Retinal pigment epithelial cell (primary cell): ENCODE results near the gene SIL1.
A peak's percentile ranks its signal among the peaks of the same experiment; 100 is the strongest.
"Not testable (repeated sequence)": the region's sequence is repeated elsewhere in the genome, so short reads cannot be mapped to it uniquely, and the experiment has no call there.

Experiments
- DNase-seq: peaks from one replicate; pipeline ENCODE4 v3.0.0-alpha.2; 2010; ENCODE audit warnings: low read depth
- H3K4me3 ChIP-seq: 2 replicates; pipeline ENCODE4 v1.5.1; 2011; ENCODE audit warnings: mild to moderate bottlenecking, low read length, control low read depth, moderate library complexity
- TF ChIP-seq, protein P1 (sequence below): conservative IDR thresholded peaks from 2 replicates; pipeline ENCODE4 v1.5.1; 2011; ENCODE audit warnings: low read depth, low read length, control low read depth, inconsistent platforms

Gene SIL1

DNA sequence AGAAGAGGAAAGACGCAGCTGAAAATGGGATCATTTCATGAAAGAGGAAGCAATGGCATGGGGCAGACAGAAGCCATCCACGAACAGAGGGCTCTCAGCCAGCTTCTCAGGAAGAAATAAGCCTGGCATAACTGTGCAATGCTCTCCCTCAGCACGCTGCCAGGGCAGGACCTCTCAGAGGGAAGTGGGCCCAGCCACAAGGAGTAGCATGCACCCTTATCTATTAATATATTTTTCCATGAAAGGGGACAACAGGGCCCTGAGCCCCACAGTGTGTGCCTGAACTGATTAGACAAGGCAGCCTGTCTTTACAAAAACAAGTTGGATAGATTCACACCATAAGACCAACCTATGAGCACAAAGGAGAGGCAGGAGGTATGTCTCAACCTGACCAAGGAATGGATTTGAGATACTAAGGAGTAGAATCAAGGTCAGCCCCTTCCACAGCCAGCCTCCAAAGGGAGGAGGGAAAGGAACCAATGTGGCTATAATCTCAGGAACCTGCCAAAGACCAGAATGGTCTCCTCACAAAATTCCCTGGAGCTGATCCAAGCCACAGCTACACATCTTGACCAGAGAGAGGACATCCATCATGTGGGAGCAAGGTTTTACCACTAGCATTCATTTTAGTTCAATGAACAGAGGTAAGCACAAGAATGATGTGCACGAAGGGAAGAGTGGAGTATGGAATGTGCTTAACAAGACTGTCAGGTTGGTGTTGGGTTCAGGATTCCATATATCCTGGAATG, 154.8 kb downstream of the SIL1 start:
- TF ChIP-seq, protein P1, sequence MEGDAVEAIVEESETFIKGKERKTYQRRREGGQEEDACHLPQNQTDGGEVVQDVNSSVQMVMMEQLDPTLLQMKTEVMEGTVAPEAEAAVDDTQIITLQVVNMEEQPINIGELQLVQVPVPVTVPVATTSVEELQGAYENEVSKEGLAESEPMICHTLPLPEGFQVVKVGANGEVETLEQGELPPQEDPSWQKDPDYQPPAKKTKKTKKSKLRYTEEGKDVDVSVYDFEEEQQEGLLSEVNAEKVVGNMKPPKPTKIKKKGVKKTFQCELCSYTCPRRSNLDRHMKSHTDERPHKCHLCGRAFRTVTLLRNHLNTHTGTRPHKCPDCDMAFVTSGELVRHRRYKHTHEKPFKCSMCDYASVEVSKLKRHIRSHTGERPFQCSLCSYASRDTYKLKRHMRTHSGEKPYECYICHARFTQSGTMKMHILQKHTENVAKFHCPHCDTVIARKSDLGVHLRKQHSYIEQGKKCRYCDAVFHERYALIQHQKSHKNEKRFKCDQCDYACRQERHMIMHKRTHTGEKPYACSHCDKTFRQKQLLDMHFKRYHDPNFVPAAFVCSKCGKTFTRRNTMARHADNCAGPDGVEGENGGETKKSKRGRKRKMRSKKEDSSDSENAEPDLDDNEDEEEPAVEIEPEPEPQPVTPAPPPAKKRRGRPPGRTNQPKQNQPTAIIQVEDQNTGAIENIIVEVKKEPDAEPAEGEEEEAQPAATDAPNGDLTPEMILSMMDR = no peak
- no peak overlapping the region for H3K4me3 ChIP-seq
- DNase-seq = no peak

DNA sequence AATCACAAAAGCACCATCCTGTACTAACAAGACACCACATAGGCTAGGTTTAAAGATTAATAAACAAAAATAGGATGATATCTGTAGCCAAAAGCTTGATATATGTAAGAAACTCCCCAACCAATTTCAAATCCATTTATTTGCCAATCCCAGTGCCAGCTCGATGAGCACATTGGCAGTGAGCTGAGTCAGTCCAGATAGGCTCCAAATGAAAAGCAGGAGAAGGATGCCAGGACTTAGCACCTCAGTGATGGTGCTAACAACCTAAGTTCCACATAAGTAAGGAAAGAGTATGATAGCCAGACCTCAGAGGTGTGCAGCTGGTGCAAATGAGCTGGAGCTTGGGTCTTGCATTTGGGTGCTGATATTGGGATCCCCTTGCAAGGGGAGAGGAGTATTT, 158.1 kb downstream of the SIL1 start:
- H3K4me3 ChIP-seq = no peak overlapping the region
- no peak for DNase-seq
- TF ChIP-seq, protein P1 = no peak

DNA sequence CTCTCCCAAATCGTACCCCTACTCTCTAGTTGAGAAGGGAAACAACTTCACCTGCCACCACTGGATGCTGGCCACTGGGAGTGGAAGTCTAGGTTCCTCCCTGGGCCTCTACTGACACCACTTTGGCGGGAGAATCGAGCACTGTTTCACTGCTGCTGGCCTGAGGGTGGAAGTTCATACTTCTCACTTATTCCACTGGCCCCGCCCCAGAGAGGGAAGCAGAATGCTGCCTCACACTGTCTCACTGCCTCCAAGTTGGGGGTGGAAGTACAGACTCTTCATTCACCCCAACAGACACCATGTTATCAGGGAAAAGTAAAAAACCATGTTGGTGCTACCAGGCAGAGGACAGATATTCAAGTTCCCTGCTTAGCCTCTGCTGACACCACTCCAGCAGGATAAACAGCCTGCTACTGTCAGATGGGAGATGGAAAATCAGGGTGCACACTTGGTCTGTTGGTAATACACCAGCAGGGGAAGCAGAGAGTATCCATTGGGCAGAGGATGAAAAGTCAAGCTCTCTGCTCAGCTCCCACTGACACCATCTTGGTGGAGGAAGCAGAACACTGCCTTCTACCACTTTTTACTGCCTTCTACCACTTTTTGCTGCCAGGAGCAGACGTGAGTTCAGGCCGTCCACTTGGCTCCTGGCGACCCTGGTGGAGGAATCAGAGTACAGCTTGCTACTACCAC, 159.4 kb downstream of the SIL1 start:
- TF ChIP-seq, protein P1 = peak; percentile 23
- no peak for DNase-seq
- H3K4me3 ChIP-seq = no peak overlapping the region

DNA sequence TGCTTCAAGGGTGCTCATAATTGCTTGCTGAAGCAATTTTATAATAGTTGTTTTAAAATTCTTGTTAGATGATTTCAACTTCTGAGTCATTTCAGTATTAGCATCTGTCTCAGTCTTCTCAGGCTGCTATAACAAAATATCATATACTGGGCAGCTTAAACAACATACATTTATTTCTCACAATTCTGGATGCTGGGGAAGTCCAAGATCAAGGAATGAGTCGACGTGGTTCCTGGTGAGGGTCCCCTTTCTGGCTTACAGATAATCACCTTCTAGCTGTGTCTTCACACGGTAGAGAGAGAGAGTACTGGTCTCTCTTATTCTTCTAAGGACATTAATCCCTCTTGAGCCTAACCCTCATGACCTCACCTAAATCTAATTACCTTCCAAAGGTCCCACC, 160.4 kb downstream of the SIL1 start:
- TF ChIP-seq, protein P1 = no peak
- DNase-seq = no peak

DNA sequence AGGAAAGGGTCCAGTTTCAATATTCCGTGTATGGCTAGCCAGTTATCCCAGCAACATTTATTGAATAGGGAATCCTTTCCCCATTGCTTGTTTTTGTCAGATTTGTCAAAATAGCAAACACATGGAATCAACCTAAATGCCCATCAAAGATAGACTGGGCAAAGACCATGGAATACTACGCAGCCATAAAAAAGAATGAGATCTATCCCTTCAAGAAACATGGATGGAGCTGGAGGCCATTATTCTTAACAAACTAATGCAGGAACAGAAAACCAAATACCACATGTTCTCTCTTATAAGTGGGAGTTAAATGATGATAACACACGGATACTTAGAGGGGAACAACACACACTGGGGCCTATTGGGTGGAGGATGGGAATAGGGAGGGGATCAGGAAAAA, 161.8 kb downstream of the SIL1 start:
- DNase-seq, H3K4me3 ChIP-seq: not testable (repeated sequence)

More for the DNA sequence above, 160.4 kb downstream of the SIL1 start:
- H3K4me3 ChIP-seq = no peak overlapping the region

DNA sequence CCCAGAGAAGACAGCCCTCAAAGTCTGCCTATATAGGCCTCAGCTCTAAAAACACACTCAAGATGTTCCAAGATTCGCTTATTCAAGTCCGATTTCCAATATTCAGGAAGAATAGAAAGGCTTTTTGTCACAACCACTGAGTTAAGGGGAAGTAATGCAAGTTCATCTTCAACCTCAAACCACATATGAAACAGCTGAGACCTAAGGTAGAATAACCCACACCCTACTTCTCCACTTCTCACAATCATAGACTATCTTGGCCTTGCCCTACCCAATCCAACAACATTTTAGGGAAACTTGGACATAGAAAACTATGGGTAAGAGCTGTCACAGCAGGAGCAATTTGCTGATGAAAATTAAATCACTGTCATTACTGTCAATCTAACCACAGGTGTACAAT, 171.0 kb downstream of the SIL1 start:
- DNase-seq = no peak
- H3K4me3 ChIP-seq = no peak overlapping the region
- TF ChIP-seq, protein P1 = no peak

DNA sequence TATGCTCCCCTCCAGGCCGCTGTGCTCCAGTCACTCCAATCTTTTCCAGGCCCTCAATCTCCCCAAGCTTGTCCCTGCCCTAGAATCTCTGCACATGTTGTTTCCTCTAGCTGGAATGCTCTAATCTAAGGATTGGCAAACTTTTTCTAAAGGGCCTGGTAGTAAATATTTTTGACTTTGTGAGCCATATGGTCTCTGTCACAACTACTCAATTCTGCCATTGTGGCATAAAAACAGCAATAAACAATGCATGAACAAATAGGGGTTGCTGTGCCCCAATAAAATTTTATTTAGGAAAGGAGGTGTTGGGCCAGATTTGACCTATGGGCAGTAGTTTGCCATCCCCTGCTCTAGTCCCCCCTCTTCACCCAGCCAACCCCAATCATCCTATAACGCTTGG, 172.5 kb downstream of the SIL1 start:
- no peak for DNase-seq
- TF ChIP-seq, protein P1 = no peak
- H3K4me3 ChIP-seq = no peak overlapping the region
